NCI-H345 treated with DMSO at 0.1 percent for 48 hours (cell line): ENCODE measurements around the gene MUC4.
A peak's percentile ranks its signal among the peaks of the same experiment; 100 is the strongest.
"Not testable (repeated sequence)": the region's sequence is repeated elsewhere in the genome, so short reads cannot be mapped to it uniquely, and the experiment has no call there.

Experiments
- DNase-seq: peaks from one replicate; lab custom pipeline; 2025; ENCODE audit not compliant: unreplicated experiment; lab: John Stamatoyannopoulos, UW

Gene MUC4

DNA sequence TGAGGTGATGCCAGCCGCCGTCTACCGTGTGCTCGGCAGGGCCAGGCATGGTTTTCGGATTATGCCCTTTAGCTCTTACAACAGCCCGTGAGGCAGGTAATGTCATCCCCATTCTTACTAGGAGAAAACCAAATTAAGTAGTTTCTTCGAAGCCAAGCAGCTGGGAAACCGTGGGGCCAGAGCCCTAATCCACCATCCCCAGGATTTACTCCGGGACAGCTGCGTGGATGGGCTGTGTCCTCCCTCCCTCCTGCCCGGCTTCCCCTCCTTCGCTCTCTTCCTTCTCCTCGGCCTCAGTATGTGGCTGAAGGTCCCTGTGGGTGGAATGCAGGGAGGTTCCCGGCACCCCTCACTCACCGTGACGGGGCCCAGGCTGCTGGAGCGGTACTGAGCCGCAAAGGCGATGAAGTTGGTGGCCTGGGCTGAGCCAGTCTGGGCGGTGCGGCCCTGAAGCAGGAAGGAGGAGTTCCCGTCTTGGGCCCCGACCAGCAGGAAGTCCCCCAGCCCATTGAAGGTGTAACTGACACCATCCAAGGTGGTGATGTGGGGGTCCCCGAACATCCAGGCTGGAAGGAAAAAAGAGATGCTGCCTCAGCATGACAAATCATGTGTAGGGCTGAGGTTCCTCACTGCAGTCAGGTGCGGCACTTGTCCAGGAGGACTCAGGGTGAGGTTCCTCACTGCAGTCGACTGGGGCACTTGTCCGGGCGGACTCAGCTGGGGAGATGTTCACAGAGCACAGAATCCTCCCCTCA lies 48.5 kb downstream of the MUC4 start:
- DNase-seq = no peak

- DNase-seq = no peak
Measured at GRCh38 chr3:195762611-195763010, 49.1 kb downstream of the MUC4 start.

DNA sequence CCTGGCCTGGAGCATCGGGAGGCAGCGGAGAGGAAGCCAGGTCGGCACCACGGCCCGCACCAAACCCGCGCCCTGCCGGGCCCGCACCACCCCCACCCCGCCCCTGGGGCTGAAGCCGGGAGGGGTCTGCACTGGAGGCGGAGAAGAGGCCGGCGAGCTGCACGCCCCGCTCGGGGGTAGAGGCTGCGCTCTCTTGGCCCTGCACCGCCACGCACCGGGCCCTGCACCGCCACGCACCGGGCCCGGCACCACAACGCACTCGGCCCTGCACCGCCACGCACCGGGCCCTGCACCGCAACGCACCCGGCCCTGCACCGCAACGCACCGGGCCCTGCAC lies 49.5 kb downstream of the MUC4 start:
- no peak for DNase-seq

DNA sequence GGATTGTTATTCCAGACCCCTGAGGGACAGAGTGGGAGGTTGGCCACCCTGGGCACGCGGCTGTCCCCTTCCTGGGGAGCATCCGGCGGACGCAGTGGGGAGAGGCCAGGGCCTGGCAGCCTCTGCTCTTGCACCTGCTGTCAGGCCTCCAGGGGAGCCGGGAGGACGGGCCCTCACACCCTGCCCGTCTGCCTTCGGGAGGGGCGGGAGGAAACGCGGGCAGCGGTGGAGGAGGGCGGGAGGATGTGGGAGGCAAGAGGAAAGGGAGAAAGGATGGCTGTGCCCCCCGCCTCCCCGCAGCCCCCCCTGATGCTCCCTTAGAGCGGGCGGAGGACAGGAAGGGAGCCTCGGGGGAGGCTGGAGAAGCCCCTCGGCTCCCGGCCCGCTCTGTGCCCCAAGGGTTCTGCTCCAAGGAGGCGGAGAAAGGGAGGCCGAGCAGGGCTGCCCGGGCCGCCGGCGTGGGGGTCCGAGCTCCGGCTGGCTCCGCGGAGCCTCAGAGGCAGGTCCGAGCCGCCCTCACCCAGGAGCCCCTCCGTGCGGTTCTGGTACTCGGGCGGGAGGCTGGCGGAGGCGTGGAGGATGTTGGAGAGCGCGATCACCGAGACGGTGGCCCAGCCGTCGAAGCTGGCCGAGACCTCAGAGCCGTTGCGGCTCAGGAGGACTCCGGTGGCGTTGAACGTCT lies 50.0 kb downstream of the MUC4 start:
- no peak for DNase-seq

DNA sequence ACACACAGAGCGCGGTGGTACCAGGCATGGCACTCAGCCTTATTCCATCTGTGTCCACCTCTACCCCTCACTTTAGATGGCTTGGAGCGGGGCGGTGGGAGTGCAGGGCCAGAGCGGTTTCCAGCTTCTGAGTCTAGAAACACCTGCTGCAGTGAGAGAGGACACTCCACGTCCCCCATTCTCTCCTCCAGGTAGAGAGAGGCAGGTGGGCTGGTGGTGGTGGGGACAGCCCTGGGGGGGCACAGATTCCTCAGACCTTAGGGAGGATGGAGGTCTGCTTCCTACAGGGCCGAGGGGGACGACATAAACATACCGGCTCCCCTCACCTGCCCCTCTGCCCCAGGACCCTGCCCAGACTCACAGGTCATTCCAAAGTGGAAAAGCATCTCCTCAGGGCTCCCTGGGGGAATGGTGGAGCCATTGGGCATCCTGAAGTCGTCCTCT lies 50.6 kb downstream of the MUC4 start:
- DNase-seq = no peak

DNA sequence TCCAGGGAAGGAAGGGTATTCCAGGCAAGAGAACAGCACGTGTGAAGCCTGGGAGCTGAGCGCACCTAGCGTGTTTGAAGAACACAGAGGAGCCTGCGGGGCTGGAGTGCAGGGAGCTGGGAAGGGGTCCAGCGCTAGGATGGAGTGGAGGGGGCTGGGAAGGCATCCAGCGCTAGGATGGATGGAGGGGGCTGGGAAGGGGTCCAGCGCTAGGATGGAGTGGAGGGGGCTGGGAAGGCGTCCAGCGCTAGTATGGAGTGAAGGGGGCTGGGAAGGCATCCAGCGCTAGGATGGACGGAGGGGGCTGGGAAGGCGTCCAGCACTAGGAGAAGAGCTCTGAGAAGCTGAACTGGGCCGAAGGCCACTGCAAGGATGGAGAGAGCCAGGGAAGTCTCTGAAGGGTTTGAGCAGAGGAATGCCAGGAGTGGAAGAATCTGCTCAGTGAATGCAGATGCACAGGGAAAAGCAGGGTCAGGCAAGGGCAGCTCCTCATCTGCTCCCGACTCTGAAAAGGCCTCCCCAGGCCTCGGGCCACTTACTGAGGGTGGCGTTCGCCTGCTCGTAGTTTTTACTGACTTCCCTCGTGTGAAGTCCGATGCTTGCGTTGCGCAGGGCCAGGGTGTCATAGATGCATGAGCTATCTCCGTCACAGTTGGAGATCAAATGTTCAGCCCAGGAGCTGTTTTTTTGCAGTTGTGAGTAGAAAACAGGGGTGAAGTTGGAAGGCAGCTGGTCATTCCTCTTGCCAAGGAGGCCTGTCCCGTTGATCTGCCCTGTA lies 51.2 kb downstream of the MUC4 start:
- DNase-seq = no peak

GRCh38 chr3:195758721-195759353 lies 52.9 kb downstream of the MUC4 start:
- DNase-seq = no peak

DNA sequence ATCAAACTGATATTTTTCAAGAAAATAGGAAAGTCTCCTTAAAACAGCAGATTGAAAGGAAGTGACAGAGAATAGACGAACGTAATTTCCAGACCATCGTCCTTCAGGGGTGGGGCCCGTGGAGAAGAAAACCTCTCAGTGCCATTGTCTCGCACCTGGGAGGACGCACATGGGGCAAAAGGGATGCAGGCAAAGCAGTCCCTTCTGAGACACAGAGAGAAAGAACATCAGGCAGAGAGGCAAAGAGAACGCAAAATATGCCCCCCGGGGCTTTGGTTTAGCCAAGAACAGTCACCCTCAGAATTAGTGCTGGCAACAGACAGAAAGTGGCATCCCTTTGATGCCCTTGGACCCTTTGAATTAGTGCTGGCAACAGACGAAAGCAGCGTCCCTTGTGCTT lies 53.9 kb downstream of the MUC4 start:
- no peak for DNase-seq

GRCh38 chr3:195757438-195757770 lies 54.3 kb downstream of the MUC4 start:
- DNase-seq = no peak

DNA sequence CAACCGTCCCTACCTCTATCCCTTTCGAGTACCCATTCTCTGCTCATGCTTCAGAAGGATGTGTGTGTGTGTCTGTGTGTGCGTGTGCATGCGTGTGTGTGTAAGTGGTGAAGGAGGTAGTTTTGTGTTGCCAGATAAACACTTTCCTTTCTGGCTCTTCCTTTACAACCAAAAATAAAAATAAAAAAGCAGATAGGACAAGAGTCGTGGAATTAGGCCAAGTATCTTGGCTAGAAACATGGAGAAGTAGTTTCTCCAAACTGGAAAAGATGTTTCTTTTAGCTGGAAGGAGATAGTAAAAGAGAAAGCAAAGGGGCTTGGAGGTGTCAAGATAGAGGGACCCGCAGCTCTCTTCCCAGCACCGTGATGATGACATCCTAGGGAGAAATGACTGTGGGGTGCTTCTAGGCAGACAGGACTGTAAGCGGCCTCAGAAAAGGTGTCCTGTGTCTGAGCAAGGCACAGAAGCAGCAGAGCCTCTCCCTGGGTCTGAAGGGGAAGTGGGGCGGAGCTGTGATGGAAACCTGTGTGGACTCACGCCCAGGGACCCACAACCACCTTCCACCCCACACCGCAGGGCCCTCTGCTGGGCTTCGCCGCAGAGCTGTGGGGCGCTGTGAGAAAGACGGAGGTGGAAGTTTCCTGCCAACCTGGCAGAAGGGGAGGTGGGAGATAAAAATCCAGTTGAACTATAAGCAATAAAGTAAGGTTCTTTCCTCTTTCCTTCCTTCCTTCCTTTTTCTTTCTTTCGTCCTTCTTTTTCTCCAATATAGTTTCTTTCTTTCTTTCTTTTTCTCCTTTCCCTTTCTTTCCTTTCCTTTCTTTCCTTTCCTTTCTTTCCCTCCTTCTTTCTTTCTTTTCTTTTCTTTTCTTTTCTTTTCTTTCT lies 55.7 kb downstream of the MUC4 start:
- DNase-seq = no peak

GRCh38 chr3:195755391-195755790 lies 56.3 kb downstream of the MUC4 start:
- DNase-seq = no peak

DNA sequence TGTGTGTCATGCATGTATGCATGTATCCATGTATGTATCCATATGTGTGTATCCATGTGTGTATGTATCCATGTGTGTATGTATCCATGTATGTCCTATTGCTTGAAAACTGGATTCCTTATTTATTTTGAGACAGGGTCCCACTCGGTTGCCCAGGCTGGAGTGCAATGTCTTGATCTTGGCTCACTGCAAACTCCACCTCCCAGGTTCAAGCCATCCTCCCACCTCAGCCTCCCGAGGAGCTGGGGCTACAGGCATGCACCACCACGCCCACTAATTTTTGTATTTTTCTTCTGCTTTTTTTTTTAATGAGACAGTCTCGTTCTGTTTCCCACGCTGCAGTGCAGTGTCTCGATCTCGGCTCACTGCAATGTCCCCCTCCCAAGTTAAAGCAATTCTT lies 56.8 kb downstream of the MUC4 start:
- DNase-seq = no peak

DNA sequence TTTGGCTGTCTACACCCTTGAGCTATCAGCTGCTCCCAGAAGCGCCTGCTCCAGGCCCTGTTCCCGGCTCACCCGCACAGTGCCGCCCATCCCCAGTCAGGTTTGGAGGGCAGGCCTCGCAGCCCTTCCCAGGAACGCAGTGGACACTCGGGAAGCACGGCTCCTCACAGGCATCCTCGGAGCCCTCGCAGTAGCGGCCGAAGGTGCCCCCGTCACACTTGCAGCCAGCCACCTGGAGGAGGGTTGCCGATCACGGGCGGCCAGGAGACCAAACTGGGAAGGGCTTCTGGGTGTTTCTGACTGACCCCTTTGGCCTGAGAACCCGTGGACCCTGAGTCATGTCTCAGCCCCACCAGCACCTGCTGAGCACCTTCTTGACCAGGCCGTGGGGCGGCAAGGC lies 57.6 kb downstream of the MUC4 start:
- DNase-seq = no peak

- no peak for DNase-seq
Measured at GRCh38 chr3:195753581-195753980, 58.1 kb downstream of the MUC4 start.

DNA sequence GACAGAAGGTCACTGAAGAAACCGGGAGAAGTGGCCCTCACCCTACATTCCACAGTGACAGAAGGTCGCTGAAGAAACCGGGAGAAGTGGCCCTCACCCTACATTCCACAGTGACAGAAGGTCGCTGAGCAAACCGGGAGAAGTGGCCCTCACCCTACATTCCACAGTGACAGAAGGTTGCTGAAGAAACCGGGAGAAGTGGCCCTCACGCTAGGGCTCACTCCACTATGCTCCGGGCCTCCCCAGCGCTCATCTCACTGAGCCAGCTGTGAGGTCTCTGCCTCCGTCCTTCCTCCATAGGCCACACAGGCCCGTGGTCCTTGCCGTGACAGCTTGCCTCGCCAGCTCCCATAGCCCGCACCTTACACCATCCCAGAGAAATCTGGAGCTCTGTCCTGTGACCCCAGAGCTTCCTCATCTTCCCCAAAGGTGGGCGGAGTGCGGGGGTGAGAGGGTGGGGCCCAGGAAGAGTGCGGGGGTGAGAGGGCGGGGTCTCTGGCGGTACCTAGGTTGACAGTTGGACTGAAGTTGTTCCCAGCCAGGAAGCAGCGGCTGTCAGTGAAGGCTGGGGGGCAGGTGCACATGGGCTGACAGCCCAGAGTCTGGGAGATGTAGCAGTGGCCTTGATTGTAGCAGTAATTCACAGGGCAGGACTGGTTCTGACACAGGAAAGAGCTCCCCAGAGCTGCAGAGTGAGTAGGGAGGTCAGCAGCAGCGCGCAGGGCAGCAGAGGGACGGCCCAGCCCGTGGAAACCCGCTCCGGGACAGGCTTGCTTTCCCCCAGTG lies 59.0 kb downstream of the MUC4 start:
- no peak for DNase-seq

- no peak for DNase-seq
Measured at GRCh38 chr3:195752066-195752465, 59.7 kb downstream of the MUC4 start.

DNA sequence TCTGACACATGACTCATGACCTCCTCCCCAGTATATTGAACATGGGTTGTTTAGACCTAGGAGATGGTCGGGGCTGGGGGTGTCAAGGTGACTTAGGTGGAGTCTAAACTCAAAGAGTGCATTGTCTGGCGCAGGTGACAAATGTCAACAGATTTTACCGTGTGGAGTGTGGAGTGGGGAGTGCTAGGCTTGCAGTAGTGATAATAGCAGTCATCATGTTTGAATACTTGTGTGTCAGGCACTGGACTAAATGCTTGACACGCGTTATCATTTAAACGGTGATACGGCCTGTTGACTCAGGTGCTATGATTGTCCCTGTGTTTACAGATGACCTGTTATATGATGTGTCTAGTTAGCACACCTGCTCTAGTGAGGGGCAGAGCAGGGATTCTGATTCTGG lies 60.2 kb downstream of the MUC4 start:
- peak; percentile 69 for DNase-seq

DNA sequence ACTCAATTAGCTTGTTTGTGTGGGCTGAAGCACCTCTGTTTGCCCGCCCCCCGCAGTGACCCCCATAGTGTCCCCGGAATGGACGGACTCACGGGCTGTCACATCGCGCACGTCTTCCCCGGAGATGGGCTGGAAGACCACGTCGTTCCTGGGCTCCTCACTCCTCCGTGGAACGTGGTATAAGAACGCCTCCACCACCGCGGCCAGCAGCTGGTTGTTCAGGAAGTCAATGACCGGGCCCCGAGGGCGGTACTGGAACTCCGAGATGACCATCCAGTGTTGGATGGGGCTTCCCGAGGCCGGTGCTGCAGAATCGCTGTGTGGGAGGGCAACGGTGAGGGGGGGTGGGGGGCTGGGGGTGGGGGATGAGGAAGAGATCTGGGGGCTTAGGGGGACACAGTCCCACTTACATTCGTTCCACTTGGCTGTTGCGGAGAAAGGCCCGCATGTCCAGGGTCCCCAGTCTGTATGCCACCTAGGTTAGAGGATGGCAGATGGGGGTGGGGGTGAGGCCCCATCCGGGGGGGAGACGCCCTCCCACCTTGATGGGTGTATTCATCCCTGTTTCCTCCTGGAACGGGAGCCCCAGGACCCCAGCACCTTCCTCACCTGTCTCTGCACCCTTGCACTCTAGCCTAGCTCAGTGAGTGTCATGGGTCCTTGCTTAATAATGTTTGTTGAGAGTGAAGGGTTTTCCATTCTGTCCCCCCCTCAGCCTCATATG lies 60.8 kb downstream of the MUC4 start:
- no peak for DNase-seq

DNA sequence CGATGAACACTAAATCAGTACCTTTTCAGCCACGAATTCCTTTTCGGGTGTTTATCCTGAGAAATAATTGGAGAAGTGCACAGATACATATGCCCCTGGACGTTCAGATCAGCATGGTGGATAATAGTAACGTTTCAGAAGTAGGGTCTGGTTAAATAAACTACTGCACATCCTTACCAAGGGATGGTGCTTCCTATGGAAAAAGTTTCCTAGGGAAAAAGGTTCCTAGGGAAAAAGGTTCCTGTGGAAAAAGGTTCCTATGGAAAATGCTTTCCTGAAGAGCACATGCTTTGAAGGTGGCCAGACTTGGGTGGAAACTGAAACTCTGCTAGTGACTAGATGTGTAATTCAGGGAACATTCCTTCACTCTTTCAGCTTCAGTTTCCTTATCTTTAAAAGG lies 62.6 kb downstream of the MUC4 start:
- DNase-seq = not testable (repeated sequence)
